ENCODE measurements around the gene EHMT2. TPM values are rescaled to one million over a fixed set of nuclear protein-coding genes. Genes with fewer than 3 reads are reported as not detected.
A peak's percentile ranks its signal among the peaks of the same experiment; 100 is the strongest.

EHMT2 gene
- total and polyA plus RNA-seq, 2 of the 13 experiments (the other 11 are each of a cell fraction or from before 2014, with no cell fraction given), result 55.2 to 69.2 TPM

DNA sequence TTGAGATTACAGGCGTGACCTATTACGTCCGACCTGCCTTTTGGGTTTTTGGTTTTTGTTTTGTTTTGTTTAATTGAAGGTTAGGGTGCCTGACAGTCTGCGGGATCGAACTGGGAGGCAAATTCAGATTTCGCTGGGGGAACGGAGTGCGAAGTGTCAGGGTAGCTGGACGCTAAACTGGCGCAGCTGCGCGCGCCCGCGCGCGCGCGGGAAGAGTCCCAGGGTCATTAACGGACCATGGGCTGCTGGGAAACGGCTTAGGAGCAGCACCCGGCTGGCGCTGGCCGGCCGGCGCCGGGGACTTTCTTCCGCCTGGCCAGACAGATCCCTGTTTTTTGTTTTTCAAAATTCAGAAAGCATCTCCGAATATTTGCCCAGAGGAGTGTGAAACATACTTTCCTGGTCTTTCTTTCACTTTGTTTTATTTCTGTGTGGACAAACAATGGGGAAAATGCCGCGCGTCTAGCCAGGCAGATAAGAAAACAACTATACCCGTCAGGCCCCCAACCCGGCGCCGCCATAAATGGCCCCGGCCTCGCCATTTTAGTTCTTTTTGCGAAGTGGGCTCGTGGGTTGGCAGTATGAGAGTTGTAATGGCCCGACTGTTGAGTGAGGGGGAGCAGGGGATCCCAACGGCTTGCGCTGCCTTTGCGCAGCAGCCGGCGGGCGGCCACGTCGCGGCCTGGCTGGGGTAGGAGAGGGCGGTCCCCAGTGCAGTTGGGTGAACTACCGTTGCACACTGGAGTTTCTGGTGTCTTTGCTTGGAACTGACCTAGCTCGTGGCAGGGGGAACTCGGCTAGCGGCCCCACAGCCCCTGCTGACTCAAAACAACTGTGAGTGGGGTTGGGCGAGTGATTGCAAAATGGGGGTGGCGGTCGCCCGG, 62.9 kb downstream of the EHMT2 start (continued):
- TF ChIP-seq, protein P1, sequence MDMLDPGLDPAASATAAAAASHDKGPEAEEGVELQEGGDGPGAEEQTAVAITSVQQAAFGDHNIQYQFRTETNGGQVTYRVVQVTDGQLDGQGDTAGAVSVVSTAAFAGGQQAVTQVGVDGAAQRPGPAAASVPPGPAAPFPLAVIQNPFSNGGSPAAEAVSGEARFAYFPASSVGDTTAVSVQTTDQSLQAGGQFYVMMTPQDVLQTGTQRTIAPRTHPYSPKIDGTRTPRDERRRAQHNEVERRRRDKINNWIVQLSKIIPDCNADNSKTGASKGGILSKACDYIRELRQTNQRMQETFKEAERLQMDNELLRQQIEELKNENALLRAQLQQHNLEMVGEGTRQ (IDR thresholded peaks at IDR 0.05; ENCODE audit: low read depth, low read length), result no peak
- TF ChIP-seq, protein P1 (CRISPR knock-in tag; IDR thresholded peaks at IDR 0.05; ENCODE audit: borderline replicate concordance), result no peak
- TF ChIP-seq SNAI1 (CRISPR knock-in tag; IDR thresholded peaks at IDR 0.05; ENCODE audit: borderline replicate concordance) (peak; percentile 86), TBL1XR1 (IDR thresholded peaks at IDR 0.05; ENCODE audit: borderline replicate concordance, low read length, partially characterized antibody) (peak; percentile 41), HOXA7 (CRISPR knock-in tag; IDR thresholded peaks at IDR 0.05) (no peak), ZNF343 (CRISPR knock-in tag; IDR thresholded peaks at IDR 0.05) (peak; percentile 75; the same call in 1 of the 2 replicates), SSRP1 (CRISPR knock-in tag; IDR thresholded peaks at IDR 0.05) (peak; percentile 10; the same call in 1 of the 2 replicates), ATAD3A (CRISPR knock-in tag; IDR thresholded peaks at IDR 0.05) (peak; percentile 28; the same call in 1 of the 2 replicates), ZNF782 (CRISPR knock-in tag; IDR thresholded peaks at IDR 0.05; ENCODE audit: borderline replicate concordance) (peak; percentile 71; the same call in 1 of the 2 replicates)
- TF ChIP-seq, protein P2, sequence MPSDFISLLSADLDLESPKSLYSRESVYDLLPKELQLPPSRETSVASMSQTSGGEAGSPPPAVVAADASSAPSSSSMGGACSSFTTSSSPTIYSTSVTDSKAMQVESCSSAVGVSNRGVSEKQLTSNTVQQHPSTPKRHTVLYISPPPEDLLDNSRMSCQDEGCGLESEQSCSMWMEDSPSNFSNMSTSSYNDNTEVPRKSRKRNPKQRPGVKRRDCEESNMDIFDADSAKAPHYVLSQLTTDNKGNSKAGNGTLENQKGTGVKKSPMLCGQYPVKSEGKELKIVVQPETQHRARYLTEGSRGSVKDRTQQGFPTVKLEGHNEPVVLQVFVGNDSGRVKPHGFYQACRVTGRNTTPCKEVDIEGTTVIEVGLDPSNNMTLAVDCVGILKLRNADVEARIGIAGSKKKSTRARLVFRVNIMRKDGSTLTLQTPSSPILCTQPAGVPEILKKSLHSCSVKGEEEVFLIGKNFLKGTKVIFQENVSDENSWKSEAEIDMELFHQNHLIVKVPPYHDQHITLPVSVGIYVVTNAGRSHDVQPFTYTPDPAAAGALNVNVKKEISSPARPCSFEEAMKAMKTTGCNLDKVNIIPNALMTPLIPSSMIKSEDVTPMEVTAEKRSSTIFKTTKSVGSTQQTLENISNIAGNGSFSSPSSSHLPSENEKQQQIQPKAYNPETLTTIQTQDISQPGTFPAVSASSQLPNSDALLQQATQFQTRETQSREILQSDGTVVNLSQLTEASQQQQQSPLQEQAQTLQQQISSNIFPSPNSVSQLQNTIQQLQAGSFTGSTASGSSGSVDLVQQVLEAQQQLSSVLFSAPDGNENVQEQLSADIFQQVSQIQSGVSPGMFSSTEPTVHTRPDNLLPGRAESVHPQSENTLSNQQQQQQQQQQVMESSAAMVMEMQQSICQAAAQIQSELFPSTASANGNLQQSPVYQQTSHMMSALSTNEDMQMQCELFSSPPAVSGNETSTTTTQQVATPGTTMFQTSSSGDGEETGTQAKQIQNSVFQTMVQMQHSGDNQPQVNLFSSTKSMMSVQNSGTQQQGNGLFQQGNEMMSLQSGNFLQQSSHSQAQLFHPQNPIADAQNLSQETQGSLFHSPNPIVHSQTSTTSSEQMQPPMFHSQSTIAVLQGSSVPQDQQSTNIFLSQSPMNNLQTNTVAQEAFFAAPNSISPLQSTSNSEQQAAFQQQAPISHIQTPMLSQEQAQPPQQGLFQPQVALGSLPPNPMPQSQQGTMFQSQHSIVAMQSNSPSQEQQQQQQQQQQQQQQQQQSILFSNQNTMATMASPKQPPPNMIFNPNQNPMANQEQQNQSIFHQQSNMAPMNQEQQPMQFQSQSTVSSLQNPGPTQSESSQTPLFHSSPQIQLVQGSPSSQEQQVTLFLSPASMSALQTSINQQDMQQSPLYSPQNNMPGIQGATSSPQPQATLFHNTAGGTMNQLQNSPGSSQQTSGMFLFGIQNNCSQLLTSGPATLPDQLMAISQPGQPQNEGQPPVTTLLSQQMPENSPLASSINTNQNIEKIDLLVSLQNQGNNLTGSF (CRISPR knock-in tag; IDR thresholded peaks at IDR 0.05), result peak; percentile 37; the same call in 1 of the 2 replicates
- TF ChIP-seq, protein P3, sequence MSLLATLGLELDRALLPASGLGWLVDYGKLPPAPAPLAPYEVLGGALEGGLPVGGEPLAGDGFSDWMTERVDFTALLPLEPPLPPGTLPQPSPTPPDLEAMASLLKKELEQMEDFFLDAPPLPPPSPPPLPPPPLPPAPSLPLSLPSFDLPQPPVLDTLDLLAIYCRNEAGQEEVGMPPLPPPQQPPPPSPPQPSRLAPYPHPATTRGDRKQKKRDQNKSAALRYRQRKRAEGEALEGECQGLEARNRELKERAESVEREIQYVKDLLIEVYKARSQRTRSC (CRISPR knock-in tag; IDR thresholded peaks at IDR 0.05; ENCODE audit: low read depth), result peak; percentile 9; the same call in 1 of the 2 replicates
- TF ChIP-seq, protein P4, sequence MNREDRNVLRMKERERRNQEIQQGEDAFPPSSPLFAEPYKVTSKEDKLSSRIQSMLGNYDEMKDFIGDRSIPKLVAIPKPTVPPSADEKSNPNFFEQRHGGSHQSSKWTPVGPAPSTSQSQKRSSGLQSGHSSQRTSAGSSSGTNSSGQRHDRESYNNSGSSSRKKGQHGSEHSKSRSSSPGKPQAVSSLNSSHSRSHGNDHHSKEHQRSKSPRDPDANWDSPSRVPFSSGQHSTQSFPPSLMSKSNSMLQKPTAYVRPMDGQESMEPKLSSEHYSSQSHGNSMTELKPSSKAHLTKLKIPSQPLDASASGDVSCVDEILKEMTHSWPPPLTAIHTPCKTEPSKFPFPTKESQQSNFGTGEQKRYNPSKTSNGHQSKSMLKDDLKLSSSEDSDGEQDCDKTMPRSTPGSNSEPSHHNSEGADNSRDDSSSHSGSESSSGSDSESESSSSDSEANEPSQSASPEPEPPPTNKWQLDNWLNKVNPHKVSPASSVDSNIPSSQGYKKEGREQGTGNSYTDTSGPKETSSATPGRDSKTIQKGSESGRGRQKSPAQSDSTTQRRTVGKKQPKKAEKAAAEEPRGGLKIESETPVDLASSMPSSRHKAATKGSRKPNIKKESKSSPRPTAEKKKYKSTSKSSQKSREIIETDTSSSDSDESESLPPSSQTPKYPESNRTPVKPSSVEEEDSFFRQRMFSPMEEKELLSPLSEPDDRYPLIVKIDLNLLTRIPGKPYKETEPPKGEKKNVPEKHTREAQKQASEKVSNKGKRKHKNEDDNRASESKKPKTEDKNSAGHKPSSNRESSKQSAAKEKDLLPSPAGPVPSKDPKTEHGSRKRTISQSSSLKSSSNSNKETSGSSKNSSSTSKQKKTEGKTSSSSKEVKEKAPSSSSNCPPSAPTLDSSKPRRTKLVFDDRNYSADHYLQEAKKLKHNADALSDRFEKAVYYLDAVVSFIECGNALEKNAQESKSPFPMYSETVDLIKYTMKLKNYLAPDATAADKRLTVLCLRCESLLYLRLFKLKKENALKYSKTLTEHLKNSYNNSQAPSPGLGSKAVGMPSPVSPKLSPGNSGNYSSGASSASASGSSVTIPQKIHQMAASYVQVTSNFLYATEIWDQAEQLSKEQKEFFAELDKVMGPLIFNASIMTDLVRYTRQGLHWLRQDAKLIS (CRISPR knock-in tag; IDR thresholded peaks at IDR 0.05), result peak; percentile 95
- TF ChIP-seq, protein P5, sequence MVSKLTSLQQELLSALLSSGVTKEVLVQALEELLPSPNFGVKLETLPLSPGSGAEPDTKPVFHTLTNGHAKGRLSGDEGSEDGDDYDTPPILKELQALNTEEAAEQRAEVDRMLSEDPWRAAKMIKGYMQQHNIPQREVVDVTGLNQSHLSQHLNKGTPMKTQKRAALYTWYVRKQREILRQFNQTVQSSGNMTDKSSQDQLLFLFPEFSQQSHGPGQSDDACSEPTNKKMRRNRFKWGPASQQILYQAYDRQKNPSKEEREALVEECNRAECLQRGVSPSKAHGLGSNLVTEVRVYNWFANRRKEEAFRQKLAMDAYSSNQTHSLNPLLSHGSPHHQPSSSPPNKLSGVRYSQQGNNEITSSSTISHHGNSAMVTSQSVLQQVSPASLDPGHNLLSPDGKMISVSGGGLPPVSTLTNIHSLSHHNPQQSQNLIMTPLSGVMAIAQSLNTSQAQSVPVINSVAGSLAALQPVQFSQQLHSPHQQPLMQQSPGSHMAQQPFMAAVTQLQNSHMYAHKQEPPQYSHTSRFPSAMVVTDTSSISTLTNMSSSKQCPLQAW (CRISPR knock-in tag; IDR thresholded peaks at IDR 0.05), result peak; percentile 63

Measured in HepG2 (cell line).